ENCODE measurements around the gene RPUSD3.
"Not testable (repeated sequence)": the region's sequence is repeated elsewhere in the genome, so short reads cannot be mapped to it uniquely, and the experiment has no call there.

Gene RPUSD3

DNA sequence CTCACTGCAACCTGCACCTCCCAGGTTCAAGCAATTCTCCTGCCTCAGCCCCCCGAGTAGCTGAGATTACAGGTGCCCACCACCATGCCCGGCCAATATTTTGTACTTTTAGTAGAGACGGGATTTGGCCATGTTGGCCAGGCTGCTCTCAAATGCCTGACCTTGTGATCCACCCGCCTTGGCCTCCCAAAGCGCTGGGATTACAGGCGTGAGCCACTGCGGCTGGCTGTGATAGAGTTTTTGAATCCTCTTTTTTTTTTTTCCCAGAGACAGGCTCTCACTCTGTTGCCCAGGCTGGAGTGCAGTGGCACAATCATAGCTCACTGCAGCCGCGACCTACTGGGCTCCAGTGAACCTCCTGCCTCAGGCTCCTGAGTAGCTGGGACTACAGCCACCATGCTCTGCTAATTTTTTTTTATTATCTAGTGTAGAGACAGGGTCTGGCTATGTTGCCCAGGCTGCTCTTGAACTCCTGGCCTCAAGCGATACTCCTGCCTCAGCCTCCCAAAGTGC, 21.4 kb upstream of the RPUSD3 start:
- not testable (repeated sequence) for DNase-seq (ENCODE audit: low spot score)

DNA sequence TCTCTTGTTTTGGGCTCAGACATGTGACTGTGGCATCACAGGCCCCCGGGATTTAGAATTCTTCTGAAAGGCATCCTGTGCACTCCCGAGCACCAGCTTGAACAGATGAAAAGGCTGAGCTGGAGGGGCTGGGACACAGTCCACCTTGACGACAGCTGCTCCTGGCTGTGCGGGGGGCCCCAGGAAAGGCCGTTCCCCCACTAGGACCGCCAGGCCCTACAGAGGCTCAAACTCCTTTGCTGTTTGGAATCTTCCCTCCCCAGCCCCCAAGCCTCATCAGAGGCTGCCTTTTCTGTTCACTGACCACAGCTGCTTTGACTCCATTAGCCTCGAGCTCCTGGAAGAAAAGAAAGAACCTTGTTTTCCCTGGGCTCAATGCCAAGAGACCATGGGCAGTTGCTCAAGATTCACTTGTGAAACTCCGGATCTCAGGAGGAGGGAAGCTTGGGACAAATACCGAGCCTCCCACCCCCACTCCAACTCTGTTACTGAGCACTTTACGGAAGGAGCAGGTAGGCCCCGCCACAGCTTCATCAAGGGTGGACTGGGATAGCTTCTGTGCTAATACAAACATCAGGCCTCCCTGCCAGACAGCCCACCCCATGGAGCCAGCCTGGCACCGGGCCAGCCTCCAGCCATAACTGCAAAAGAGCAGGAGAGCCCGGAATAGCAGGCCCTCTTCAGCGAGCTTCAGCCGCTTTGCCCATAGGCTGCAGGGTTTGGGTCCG, 20.6 kb upstream of the RPUSD3 start:
- DNase-seq (ENCODE audit: low spot score): peak; percentile 80

DNA sequence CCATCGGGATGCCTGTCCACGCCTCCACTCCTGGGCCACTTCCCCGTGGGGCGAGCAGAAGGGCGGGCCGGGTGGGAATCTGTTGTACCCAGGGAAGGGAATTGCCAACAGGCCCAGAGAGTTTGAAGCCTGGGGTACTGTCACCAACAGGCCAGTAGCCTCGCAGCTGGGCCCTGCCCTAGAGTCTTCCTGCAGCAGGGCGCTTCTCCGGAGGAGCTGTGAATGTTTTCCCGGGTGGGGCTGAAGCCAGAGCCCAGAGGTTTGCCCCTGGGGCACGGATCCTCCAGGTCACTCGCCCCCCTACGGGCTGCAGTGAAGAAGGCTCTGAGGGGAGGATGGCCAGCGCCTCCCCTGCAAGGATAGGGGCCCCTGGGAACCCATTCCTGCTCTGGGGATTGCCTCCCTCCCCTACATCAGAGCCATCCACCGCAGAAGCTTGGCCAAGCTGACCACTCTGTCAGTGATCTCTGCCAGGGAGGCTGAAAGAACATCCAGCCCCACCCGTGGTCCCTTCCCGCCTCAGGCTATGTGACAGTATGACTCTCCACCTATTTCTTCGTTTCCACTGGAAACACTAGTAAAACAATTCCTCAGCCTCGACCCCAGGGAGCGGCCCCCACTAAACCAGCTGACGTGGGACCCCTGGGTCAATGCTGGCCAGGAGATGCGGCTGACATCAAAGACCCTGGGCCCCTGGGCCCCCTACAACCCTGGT, 19.4 kb upstream of the RPUSD3 start:
- DNase-seq (ENCODE audit: low spot score): no peak

DNA sequence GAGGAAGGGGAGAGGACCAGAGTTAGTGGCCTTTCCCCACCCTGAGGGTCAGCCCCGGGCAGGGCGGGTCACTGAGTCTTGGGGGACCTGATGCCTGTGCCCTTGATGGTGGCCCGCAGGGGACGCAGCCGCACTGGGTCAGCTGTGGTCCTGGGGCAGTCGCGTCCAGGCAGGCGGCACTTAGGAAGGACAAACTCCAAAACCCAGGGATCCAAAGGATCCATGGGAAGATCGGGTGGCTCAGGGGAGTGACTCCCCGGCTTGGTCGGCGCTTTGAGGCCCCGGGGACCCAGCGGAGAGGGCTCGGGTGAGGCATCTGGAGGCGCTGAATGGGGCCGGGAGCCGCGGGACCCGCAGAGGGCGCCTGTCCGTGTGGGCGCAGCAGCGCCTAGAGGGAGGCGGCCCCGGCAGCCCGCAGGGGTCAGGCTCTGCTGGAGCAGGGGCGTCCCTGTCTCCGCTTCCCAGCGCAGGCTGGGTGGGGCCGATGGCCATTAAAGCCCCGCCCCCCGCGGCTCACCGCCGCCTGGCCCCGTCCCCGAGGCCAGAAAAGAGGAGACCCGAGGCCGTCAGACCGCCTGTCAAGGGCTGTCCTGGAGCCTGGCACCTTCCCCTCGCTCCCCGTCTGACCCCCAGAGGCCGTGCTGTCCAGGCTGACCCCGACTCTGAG, 18.7 kb upstream of the RPUSD3 start:
- DNase-seq (ENCODE audit: low spot score): no peak

DNA sequence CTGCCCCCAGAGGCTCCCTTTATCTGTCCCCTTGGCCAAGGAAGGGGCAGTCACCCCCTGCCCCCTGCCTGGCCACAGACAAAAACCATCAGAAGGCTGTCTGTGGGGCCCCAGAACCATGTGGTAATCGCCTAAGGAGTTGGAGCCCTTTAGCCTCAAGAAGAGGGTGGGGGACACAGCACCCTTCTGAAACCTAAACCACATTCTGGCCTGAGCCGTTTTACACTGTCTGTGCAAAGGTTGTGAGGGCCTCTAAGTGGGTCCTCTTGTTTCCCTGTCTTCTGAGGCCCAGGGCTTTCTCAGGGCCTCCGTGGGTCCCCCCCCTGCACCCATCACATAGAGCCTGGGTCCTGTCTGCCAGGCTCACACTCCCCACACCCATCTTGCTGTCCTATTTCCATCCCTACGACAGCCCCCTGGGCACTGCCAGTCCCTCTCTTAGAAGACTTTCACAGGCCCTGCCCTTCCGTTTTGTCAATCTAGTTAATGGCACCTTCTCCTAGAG, 17.9 kb upstream of the RPUSD3 start:
- no peak for DNase-seq (ENCODE audit: low spot score)

DNA sequence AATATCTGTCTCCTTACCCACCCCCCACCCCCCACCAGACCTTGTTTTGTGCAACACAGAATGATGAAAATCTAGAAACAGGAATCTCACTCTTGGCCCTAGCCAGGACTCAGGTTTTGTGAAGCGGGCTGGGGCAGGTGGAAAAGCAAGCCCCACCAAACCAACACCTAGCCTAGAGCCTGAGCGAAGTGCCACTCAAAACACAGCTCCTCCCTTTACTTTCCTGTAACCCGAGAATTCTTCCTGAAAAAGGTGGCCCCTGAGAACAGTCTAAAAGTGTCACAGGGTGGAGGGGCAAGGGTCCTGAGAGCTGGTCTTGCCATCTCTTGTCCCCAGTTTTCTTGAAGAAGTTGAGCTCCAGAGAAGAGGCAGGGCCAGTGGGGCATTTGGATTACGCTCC, 17.4 kb upstream of the RPUSD3 start:
- DNase-seq (ENCODE audit: low spot score): no peak

DNA sequence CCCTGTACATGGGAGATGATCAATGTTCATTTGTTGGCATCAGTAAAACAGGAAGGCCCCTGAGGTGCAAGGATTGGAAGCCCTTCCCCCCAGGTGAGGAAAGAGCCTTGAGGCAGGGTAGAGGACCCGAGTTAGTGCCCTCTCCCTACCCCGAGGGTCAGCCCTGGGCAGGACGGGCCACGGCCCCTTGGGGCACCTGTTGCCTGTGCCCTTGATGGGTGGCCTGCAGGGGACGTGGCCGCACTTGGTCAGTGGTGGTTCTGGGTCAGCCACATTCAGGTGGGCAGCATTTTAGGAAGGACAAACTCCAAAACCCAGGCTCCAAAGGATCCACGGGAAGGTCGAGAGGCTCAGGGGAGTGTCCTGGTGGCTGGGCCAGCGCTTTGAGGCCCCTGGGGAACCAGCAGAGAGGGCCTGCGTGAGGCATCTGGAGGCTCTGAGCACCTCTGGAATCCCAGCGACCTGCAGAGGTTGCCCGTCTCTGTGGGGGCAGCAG, 15.8 kb upstream of the RPUSD3 start:
- DNase-seq (ENCODE audit: low spot score): no peak

DNA sequence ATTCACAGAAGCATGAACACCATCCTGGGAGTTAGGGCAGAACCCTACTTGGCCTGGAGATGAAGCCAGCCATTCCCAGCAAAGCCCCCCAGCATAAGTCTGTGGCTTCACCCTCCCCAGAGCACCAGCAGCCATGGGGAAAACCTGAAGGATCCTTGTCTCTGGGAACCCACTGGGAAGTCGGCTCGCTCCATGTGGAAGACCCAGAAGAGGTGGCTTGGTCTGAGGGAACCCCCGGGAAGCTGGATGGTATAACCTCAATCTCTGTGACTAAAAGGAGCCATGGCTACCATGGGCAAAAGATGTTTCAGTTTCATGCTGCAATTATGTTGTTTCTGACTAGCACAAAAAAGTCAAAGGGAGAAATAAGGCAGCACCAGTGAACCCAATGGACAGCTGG, 11.8 kb upstream of the RPUSD3 start:
- no peak for DNase-seq (ENCODE audit: low spot score)

DNA sequence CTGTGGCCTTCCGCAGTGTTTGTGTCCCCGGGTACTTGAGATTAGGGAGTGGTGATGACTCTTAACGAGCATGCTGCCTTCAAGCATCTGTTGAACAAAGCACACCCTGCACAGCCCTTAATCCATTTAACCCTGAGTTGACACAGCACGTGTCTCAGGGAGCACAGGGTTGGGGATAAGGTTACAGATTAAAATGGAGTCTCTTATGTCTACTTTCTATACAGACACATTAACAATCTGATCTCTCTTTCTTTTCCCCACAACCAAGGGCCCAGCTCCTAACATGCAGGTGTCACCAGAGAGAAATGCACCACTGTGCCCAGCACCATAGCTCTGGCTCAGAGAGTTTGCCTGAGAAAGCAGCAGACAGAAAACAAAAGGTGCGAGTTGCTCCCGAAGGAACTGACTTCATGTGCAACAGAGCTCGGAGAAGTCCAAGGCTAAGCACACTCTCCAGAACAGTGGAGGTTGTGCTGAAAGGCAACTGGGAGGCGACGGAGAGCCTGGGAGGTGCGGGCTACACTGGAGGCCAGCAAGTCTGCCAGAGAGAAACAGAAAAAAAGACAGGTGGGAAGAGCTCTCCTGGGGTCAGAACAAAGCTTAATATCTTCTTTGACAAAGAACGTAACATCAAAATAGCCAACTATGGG, 10.6 kb upstream of the RPUSD3 start:
- DNase-seq (ENCODE audit: low spot score): not testable (repeated sequence)

DNA sequence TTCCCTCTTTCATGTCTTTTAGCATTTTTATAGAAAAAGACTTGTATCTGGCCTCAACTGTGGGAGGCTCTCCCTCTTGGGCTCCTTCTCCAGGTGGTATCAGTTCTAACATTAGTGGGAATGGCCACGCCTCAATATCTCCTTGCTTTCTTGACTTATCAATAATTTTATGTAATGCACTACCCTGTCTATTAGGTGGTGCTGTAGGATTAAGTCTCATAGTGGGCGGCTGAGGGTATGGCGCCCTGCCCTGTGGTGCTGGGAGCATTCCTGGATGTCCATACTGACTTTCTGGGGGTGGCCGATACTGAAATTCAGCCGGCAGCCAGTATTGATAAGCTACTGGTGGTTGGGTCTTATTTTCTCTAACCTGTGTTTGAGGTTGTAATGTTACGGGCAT, 8.7 kb upstream of the RPUSD3 start:
- DNase-seq (ENCODE audit: low spot score): no peak

DNA sequence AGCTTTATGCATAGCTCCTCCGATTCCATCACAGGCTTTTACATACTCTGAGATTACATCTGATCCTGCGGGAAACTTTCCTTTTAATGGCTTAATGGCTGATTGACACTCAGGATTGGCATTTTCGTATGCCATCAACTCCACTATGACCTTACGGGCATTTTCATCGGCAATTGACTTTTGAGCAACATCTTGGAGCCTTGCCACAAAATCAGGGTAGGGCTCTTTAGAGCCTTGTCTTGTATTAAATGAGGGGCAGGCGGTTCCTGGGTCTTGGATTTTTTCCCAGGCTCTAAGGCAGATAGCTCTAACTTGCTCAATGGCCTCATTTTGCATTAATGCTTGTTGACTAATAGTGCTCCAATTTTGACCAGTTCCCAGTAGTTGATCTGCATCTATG, 8.1 kb upstream of the RPUSD3 start:
- DNase-seq (ENCODE audit: low spot score): not testable (repeated sequence)

DNA sequence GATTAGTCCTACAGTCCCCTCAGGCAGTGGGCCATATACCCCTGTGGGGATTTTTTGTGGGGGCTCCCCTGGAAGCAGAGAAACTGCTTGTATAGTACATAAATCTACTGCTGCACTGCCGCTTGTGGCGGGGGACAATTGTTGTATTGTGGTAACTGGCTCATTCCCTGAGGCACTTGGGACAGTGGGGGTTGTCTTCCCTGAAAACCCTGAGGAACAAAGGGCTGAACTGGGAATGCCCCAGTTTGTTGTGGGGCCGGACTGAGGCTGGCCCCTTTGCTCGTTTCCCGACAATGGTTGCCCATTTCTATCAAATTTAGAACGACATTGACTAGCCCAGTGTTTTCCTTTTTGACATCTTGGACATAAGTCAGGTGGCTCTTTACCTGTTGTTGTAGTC, 7.6 kb upstream of the RPUSD3 start:
- DNase-seq (ENCODE audit: low spot score): not testable (repeated sequence)

DNA sequence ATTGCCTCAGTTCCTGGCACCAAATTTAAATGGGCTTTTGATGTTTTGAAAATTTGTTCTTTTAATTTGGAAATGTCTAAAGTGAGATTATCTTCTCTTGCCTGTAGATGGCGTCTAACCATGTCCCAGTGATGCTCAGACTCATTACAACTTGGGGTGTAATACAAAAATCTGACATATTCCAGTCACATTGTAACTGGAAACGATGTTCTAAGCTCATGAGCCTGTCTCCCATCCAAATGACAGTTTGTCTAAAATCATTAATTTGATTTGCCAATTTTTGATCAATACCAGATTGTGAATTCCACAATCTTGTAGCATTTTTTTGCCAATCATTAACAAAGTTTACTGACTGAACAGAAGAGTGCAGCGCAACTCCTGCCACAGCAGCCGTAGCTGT, 5.1 kb upstream of the RPUSD3 start:
- peak; percentile 55 for DNase-seq (ENCODE audit: low spot score)

DNA sequence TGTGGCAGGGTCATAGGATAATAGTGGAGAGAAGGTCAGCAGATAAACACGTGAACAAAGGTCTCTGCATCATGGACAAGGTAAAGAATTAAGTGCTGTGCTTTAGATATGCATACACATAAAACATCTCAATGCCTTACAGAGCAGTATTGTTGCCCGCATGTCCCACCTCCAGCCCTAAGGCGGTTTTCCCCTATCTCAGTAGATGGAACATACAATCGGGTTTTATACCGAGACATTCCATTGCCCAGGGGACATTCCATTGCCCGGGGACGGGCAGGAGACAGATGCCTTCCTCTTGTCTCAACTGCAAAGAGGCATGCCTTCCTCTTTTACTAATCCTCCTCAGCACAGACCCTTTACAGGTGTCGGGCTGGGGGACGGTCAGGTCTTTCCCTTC, 4.1 kb upstream of the RPUSD3 start:
- not testable (repeated sequence) for DNase-seq (ENCODE audit: low spot score)

DNA sequence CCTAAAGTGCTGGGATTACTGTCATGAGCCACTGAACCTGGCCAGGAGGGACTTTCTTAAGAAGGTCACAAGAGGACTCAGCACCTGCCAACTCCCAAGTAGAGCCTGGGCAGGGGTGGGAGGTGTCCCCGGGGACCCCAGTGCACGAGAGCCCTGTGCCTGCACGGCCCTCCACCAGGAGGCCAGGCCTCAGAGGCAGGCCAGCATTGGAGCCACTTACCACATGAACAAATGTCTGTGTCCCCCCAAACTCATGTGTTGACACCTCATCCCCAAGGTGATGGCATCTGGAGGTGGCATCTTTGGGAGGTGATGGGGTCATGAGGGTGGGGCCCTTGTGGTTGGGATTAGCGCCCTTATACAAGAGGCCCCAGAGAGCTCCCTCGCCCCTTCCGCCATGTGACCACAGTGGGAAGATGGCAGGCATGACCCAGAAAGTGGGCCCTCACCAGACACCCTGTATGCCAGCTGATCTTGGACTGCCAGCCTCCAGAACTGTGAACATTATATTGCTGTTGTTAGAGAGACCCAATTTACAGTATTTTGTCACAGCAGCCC, 3.2 kb upstream of the RPUSD3 start:
- DNase-seq (ENCODE audit: low spot score): no peak

DNA sequence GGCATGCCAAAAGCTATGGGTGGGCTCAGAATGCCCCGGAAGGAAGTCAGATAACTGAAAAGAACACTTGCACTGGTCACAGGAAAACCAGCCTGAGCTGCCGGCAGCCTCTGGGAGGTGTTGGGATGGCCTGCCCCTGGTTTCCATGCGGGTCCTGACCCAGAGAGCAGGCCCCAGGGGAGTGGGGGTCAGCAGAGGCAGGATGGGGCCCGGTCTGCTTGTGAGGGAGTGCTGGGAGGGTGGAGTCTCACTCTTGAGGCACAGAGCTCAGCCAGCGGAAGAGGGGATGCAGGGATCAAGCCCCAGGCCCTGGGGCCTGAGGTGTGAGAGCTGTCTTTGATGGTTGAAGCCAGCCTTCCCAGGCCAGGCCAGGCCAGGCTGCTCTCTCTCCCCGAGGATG, 2.4 kb upstream of the RPUSD3 start:
- DNase-seq (ENCODE audit: low spot score): no peak

DNA sequence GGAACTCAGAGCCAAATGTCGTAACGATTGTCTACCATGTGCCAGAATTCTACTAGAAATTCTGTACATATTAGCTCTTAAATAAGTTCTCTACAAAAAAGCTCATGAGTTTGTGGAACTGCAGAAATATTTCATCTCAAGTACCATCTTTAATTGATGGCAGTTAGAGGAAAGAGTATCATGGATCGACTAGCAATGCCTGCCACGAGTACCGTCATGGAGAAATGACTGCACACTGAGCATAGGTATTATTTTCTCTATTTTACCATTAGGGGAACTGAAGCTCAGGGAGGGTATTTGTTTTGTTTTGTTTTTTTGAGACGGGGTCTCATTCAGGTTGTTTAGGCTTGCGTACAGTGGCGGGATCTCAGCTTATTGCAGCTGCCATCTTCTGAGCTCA, 2.8 kb downstream of the RPUSD3 start:
- no peak for DNase-seq (ENCODE audit: low spot score)

DNA sequence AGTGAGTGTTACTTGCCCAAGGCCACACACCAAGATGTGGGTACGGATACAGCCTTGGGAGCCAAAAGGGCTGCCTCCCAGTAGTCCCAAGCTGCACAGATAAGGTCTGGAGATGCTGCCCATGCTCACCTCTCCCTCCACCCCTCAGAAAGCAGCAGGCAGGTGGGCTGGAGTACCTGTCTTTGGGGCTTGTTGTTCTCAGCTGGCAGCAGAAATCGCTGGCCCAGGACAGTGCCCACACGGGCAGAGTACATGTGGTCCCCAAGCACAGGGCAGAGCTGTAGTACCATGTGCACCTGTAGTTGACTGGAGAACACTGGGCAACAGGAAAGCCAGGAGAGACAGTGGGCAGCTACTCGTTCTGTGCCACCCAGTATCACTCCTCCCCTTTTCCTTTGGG, 5.0 kb downstream of the RPUSD3 start:
- no peak for DNase-seq (ENCODE audit: low spot score)

DNA sequence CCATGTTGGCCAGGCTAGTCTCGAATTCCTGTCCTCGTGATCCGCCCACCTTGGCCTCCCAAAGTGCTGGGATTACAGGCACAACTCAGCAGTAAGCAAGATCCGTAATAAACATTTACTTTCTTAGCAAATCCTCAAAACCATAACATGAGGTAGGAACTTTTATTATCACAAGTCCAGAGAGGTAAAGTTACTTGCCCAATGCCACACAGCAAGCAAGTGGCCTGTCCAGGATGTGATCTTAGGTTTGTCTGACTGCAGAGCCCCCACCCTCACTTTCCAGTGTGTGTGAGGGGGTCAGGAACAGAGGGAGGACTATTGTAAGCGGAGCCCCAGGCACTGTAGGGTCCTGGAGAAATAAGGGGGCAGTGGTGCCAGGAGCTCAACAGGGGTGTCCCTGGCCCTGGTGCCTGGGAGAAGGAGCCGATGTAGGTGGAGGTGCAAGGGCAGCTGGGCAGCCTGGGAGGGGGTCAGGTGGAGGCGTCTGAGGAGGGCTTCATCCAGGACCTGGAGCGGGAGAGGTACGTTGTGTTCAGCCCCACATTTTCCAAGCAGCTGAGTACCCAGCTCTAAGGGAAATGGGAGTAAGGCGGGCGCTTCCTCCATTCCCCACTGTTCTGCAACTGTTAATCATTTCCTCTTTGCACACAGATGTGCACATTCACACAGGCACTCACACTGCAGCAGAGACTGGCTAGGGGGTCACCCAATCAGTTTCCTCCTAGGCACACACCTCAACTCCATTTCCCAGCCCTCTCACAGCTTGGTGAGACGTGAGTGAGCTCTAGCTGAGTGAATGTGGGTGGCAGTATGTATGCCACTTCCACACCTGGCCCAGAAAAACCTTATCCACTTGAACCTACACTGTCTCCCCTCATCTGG, 5.9 kb downstream of the RPUSD3 start:
- DNase-seq (ENCODE audit: low spot score): no peak

DNA sequence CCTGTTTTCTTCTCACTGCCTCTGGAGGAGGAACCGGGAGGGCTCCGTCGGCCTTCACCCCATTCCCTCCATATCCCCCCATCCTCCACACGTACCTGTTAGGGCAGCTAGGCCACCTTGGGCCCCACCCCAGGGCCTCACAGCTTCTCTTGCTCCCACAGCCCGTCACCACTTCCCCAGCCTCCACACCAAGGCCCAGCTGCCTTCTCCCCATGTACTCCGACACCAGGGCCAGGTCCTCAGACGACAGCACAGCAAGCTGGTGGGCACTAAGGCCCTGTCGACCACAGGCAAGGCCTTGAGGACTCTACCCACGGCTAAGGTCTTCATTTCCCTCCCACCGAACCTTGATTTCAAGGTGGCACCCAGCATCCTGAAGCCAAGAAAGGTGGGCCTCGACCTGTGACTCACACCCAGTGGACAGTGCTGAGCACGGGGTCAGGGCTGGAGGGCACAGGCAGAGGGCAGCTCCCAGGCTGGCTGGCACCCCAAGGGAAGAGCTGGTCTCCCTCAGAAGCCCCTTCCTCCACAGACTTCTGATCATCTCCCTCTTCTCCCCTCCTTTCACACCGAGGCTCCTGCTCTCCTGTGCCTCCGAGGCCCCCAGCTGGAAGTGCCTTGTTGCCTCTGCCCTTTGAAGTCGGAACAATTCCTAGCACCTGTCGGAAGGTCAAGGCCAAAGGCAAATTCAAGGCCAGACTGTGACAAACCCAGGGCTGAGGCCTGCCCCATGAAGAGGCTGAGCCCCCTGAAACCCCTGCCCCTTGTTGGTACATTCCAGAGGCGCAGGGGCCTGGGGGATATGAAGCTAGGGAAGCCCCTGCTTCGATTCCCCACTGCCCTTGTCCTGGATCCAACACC, 9.1 kb downstream of the RPUSD3 start:
- DNase-seq (ENCODE audit: low spot score): no peak

Measured in Ammon's horn (tissue), 1 donor.